Cardiac muscle cell (in vitro differentiated cells and primary cell): ENCODE measurements around the gene LMF2. TPM values are rescaled to one million over a fixed set of nuclear protein-coding genes. Genes with fewer than 3 reads are reported as not detected.
A peak's percentile ranks its signal among the peaks of the same experiment; 100 is the strongest.

Experiments
- DNase-seq, 2 donors: peaks; one replicate each; pipeline versions ENCODE4 v3.0.0 to v3.0.0-alpha.2; 2010 to 2017; ENCODE audit warnings: low read depth in 1 of 2, low spot score in 1 of 2
- H3K27ac ChIP-seq: fragments of 200-600 bp; sonication (generic); 2 replicates; pipeline ENCODE4 v1.5.1; 2016
- H3K27me3 ChIP-seq: fragments of 200-600 bp; sonication (generic); 2 replicates; pipeline ENCODE4 v1.6.0; 2016; ENCODE audit warnings: control low read depth
- H3K36me3 ChIP-seq: fragments of 200-600 bp; sonication (generic); 2 replicates; pipeline ENCODE4 v1.5.1; 2016; ENCODE audit warnings: control low read depth
- H3K4me1 ChIP-seq: fragments of 200-600 bp; sonication (generic); 2 replicates; pipeline ENCODE4 v1.8.1; 2017; ENCODE audit warnings: low read depth, mild to moderate bottlenecking, mixed run types
- H3K4me3 ChIP-seq: fragments of 200-600 bp; sonication (generic); 2 replicates; pipeline ENCODE4 v1.5.1; 2016; ENCODE audit warnings: mild to moderate bottlenecking
- H3K9me3 ChIP-seq: fragments of 200-600 bp; sonication (generic); 2 replicates; pipeline ENCODE4 v1.5.1; 2017; ENCODE audit warnings: low read depth, mild to moderate bottlenecking, control low read depth
- polyA plus RNA-seq: library from polyadenylated mRNA; unstranded; fragments of >200 nt; fragmentation: Nextera tagmentation; extraction: Ambion mirVana; gene quantifications from 2 replicates; pipeline ENCODE4 v1.2.1, GENCODE V29; 2016
- total RNA-seq: library from RNA; depleted of rRNA; stranded (reverse); fragments of >200 nt; gene quantifications from 2 replicates; pipeline ENCODE4 v1.2.3, GENCODE V29; 2016
- TF ChIP-seq, protein P1 (sequence below): IDR thresholded peaks from 2 replicates; pipeline ENCODE4 v1.5.1; 2012; ENCODE audit warnings: low read depth, mild to moderate bottlenecking, low read length

Gene LMF2
- total and polyA plus RNA-seq, 2 experiments from 2014 or later: 82.9 to 91.7 TPM

DNA sequence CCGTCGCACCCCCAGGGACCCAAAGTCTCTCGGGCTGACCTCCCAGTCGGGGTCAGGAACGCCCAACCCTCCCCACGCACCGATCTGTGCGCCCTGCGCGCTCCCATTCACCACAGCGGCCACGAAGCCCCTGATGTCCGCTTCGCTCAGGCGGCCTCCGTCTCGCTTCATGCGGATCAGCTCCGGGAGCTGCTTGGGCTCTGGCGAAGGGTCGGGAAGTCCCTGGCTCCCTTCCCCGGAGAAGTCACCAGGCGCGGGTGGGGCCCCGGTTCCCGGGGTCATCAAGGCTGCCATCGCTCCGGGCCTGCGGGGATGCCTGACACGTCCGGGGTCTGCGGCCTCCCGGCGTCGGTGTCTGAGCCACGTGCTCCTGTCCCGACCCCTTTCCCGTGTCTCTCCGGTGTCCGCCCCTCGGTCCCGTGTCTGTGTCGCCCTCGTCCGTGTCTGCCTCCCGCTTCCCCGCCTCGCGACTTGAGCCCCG is 22.0 kb upstream of the LMF2 start:
- Histone ChIP-seq H3K27me3 (peaks cover 27% of the 10 kb centered on the region), H3K4me3 (no peak overlapping the region), H3K4me1 (peaks cover 20% of the 10 kb centered on the region), H3K36me3 (no peaks in the 10 kb centered on the region), H3K9me3 (no peaks in the 10 kb centered on the region), H3K27ac (no peak overlapping the region)
- no peak for DNase-seq
- TF ChIP-seq, protein P1, sequence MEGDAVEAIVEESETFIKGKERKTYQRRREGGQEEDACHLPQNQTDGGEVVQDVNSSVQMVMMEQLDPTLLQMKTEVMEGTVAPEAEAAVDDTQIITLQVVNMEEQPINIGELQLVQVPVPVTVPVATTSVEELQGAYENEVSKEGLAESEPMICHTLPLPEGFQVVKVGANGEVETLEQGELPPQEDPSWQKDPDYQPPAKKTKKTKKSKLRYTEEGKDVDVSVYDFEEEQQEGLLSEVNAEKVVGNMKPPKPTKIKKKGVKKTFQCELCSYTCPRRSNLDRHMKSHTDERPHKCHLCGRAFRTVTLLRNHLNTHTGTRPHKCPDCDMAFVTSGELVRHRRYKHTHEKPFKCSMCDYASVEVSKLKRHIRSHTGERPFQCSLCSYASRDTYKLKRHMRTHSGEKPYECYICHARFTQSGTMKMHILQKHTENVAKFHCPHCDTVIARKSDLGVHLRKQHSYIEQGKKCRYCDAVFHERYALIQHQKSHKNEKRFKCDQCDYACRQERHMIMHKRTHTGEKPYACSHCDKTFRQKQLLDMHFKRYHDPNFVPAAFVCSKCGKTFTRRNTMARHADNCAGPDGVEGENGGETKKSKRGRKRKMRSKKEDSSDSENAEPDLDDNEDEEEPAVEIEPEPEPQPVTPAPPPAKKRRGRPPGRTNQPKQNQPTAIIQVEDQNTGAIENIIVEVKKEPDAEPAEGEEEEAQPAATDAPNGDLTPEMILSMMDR: no peak

DNA sequence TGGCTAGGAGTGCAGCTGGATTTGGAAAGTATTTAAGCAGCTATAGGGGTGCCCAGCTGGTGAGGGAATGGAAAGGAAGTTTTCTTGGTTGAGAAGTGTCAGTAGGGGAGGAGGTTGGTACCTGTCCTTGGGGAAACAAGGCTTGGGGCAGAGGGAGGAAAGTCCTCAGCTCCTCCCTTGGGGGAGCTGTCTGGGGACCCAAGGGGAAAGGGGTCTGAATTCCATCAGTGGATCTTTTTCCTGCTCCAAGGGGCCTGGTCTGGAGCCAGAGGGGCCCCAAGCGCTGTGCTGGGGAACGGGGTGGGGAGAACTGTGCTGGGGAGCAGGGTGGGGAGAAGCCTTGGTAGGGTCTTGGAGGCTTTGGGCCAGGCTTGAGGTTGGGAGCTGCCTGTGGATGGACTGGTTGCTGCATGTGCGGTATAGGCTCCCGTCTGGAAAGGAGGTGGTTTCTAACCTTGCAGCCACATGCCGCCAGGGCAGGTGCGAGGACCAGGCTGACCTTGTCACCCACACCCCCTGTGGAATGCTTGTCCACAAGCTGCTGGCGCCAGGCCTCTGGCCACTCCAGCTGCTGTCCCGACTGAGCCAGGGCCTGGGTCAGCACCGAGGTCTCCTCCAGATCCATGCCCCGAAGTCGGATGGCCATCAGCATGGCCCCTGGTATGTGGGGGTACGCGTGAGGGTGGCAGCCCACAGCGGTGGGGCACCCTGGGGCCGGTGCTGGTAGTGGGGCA is 21.3 kb upstream of the LMF2 start:
- peaks cover 27% of the 10 kb centered on the region for H3K27me3 ChIP-seq
- no peaks in the 10 kb centered on the region for H3K36me3 ChIP-seq
- DNase-seq: no peak
- peaks cover 19% of the 10 kb centered on the region for H3K4me1 ChIP-seq
- TF ChIP-seq, protein P1: no peak
- no peak overlapping the region for H3K4me3 ChIP-seq
- no peak overlapping the region for H3K27ac ChIP-seq
- H3K9me3 ChIP-seq: no peaks in the 10 kb centered on the region

DNA sequence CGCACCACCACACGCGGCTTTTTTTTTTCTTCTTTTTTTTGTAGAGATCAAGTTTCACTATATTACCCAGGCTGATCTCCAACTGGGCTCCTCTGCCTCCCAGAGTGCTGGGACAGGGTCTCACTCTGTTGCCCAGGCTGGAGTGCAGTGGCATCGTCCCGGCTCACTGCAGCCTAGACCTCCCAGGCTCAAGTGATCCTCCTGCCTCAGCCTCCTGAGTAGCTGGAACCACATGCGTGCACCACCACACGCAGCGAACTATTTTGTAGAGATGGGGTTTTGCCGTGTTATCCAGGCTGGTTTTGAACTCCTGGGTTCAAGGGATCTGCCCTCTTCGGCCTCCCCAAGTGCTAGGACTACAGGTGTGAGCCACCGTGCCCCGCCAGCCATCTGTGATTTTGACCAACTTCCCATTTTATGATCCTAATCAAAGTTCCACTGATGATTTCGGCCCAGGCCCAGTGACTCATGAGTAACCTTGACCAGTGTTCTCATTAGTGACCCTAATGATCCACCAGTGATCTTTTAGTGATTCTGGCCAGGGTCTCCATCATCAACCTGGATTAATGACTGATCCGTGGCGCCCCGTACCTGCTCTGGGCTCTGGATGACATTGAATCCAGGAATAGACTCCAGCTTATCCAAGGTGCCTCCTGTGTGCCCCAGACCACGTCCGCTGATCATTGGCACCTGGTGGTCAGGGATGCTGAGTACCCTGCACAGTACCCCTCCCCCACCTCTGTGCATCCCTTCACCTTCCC is 20.6 kb upstream of the LMF2 start:
- Histone ChIP-seq H3K36me3 (peaks cover under 1% of the 10 kb centered on the region), H3K27me3 (peaks cover 27% of the 10 kb centered on the region), H3K4me1 (peaks cover 14% of the 10 kb centered on the region), H3K9me3 (no peaks in the 10 kb centered on the region), H3K27ac (no peak overlapping the region), H3K4me3 (no peak overlapping the region)
- DNase-seq: no peak
- TF ChIP-seq, protein P1: no peak

DNA sequence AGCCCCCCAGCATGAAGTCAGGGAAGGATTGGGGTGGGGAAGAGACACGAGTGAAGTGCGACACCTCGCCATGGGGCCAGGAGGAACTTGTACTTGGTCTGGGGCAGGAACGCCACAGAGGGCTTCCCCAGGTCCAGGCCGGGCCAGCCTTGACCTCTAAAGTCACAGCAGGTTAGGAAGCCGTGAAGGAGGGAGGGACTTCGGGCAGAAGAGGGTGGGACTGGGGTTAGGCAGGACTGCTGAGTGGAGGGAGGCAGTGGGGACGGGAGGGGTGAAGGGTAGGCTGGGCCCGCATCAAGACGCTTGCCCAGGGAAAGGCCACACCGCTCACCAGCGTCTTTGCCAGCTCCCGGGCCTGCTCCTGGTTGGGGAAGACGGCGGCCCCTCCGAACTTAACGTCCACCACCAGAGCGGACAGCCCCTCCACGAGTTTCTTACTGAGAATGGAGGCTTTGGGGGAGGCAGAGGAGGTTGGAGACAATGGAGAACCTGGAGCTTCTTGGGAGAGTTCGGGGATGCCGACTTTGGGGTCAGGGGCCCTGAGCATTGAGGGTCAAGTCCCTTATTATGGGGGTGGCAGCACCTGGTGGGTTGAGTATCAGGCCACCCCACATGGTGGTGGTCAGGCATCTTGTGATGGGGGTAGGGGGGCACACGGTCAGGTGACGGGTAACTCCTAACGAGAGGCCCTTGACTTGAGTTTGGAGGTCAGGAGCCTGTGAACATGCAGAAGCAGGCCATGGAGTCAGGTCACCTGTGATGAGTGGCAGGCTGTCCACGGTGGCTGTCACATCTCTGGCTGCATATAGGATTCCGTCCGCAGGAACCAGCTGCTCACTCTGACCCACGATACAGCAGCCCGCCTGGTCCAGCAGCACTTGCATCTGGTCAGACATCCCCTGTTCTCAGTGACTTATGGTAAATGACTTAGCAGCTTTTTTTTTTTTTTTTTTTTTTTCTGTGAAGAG is 19.6 kb upstream of the LMF2 start:
- TF ChIP-seq, protein P1: no peak
- H3K27me3 ChIP-seq: peaks cover 27% of the 10 kb centered on the region
- H3K9me3 ChIP-seq: no peaks in the 10 kb centered on the region
- peak overlapping the region; percentile 63 for H3K4me3 ChIP-seq
- H3K27ac ChIP-seq: peak overlapping the region; percentile 80
- peaks cover 10% of the 10 kb centered on the region for H3K4me1 ChIP-seq
- peak; percentile 54 to 67 for DNase-seq
- H3K36me3 ChIP-seq: peaks cover 7% of the 10 kb centered on the region
